Activated CD4-positive, alpha-beta T cell treated with anti-CD3 and anti-CD28 coated beads for 36 hours (primary cell): Measurements from ENCODE around the gene TGM2. TPM values are rescaled to one million over a fixed set of nuclear protein-coding genes. Genes with fewer than 3 reads are reported as not detected.

ENCODE experiments used
- ATAC-seq: fragments of 200-7000 bp; cut with Tn5 transposase; one replicate; pipeline ENCODE4 v1.10.0; 2021; ENCODE audit warnings: mild to moderate bottlenecking, moderate library complexity
- CTCF ChIA-PET: fragments of 350-600 bp; sonication (Branson Sonifier 250); formaldehyde crosslinking; loops from one replicate; lab custom pipeline; 2021; ENCODE audit warnings: antibody characterized with exemption; lab: Charles Lee
- POLR2A ChIA-PET: fragments of 350-600 bp; sonication (Branson Sonifier 250); formaldehyde crosslinking; loops from one replicate; lab custom pipeline; 2021; ENCODE audit warnings: antibody characterized with exemption, inconsistent platforms; lab: Charles Lee
- DNase-seq: peaks from one replicate; pipeline ENCODE4 v3.0.0-alpha.2; 2020
- H3K27ac Mint-ChIP-seq: one replicate; pipeline ENCODE4 v1.8.0; 2021; ENCODE audit warnings: mixed read lengths
- H3K27me3 Mint-ChIP-seq: one replicate; pipeline ENCODE4 v1.8.0; 2021; ENCODE audit warnings: mixed read lengths
- H3K36me3 Mint-ChIP-seq: one replicate; pipeline ENCODE4 v1.8.0; 2021; ENCODE audit warnings: low read depth, mixed read lengths
- H3K4me1 Mint-ChIP-seq: one replicate; pipeline ENCODE4 v1.8.0; 2021; ENCODE audit warnings: mixed read lengths
- H3K4me3 Mint-ChIP-seq: one replicate; pipeline ENCODE4 v1.8.0; 2021; ENCODE audit warnings: mild to moderate bottlenecking, moderate library complexity, mixed read lengths
- H3K9me3 Mint-ChIP-seq: one replicate; pipeline ENCODE4 v1.8.0; 2021; ENCODE audit warnings: low read depth, mixed read lengths
- intact Hi-C, 2 experiments: fragments of 100-400 bp; cut with DNase I in 1 of 2; cut with micrococcal nuclease in 1 of 2; formaldehyde crosslinking; loops; one replicate each; pipeline versions ENCODE4 v1.14.2 to v1.15.1; 2022 to 2024; cut with DNase I, micrococcal nuclease
- total RNA-seq, 2 experiments: library from RNA; stranded (reverse); gene quantifications; one replicate each; pipeline ENCODE4 v1.2.3, GENCODE V29; 2021

The TGM2 gene
- total RNA-seq, 2 experiments from 2014 or later, result 0.04 to 0.09 TPM

DNA sequence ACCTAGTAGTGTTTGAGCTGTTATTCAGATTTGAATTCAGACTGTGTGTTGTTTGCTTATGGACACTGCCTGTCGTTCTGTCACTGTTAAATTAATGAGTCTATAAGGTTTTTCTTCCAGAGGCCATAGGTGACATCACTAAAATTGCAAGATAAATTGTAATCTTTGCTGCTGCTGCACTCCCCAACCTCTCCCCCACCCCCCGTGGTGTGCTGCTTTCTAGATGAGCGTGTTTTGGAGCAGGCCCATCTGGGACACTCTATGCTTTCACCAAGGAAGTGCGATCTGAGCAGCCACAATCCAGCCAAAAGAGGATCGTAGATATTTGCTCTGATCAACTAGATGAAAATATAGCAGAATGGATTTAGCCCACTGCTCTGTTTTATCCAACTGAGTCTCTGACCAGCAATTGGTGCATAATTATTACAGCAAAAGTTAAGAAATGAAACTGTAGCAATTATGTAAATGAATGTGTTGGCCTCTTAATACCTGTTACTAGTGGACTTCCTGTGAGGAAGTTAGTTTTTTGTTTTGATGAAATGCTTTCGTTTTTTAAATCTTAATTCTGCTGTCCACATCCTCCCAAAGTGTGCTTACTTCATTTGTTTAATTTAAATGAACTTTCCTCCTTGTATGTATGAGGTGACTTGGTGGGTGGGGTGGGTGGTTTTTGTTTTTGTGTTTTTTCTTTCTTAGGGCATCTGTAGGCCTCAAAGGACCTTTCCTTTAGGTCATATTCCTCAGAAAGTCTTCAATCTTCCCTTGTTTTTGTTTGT is 73.4 kb downstream of the TGM2 start:
- Mint-ChIP-seq H3K9me3 (no peaks in the 10 kb centered on the region), H3K4me1 (peaks cover 25% of the 10 kb centered on the region), H3K27ac (no peak overlapping the region), H3K36me3 (peaks cover 12% of the 10 kb centered on the region), H3K27me3 (no peaks in the 10 kb centered on the region), H3K4me3 (no peak overlapping the region)
- CTCF ChIA-PET, result interaction anchor here (0.6 to 1.3 kb wide), 3 partner anchors 10 to 289 kb away, joined by 3 to 4 read pairs (median 3); no protein-coding TSS in a partner anchor
- intact Hi-C loops, result no loop called here
- POLR2A ChIA-PET, result interaction anchor here (0.7 kb wide), 1 partner anchor 588 kb away, joined by 3 read pairs; no protein-coding TSS in a partner anchor
- ATAC-seq, result no peak
- no peak for DNase-seq

DNA sequence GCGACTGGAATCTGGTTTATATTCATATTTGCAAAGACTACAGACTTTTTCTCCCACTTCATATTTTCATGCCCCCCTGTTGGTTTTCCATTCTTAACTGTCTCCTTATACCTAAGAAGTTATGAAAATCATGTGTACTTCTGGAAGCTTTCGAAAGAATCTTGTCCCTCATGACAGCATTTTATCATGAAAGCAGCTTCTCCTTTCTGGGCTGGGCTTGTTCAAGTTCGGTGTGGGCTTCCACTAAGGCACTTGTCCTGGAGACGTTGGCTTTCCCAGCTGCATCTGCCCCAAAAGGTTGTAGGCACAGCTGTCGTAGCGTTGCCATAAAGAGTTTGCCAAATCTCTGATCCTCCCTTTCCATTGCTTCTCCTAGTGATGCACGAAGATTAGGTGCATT is 75.0 kb downstream of the TGM2 start:
- Mint-ChIP-seq H3K27ac (no peak overlapping the region), H3K4me1 (peaks cover 24% of the 10 kb centered on the region), H3K36me3 (peaks cover 17% of the 10 kb centered on the region), H3K27me3 (no peaks in the 10 kb centered on the region), H3K9me3 (no peaks in the 10 kb centered on the region), H3K4me3 (no peak overlapping the region)
- no peak for ATAC-seq
- DNase-seq, result no peak
- intact Hi-C loops, result no loop called here
- ChIA-PET CTCF (interaction anchor here (1.1 to 3.8 kb wide), 2 partner anchors 16 to 32 kb away, joined by 3 to 15 read pairs; no protein-coding TSS in a partner anchor), POLR2A (no interaction called here)

DNA sequence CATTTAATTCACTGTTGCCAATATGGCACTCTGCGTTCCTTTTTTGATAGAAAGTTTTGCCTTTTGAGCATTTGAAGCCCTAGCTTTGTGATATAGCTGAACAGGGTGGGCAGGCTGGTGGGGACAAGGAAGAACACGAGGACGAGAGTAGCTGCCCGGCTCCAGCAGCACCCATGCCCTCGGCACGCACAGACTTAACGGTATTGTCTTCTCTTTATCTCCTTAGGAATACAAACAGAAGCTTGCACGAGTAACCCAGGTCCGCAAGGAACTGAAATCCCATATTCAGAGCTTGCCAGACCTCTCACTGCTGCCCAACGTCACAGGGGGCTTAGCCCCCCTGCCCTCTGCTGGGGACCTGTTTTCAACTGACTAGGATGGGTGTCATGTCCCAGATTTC is 75.6 kb downstream of the TGM2 start:
- Mint-ChIP-seq H3K4me1 (peaks cover 18% of the 10 kb centered on the region), H3K27ac (no peak overlapping the region), H3K4me3 (no peak overlapping the region), H3K9me3 (no peaks in the 10 kb centered on the region), H3K36me3 (peaks cover 19% of the 10 kb centered on the region), H3K27me3 (no peaks in the 10 kb centered on the region)
- DNase-seq, result no peak
- intact Hi-C loops, result no loop called here
- ChIA-PET POLR2A (no interaction called here), CTCF (interaction anchor here (0.7 to 3.8 kb wide), 3 partner anchors 16 to 894 kb away, joined by 3 to 15 read pairs (median 3); no protein-coding TSS in a partner anchor)
- no peak for ATAC-seq

DNA sequence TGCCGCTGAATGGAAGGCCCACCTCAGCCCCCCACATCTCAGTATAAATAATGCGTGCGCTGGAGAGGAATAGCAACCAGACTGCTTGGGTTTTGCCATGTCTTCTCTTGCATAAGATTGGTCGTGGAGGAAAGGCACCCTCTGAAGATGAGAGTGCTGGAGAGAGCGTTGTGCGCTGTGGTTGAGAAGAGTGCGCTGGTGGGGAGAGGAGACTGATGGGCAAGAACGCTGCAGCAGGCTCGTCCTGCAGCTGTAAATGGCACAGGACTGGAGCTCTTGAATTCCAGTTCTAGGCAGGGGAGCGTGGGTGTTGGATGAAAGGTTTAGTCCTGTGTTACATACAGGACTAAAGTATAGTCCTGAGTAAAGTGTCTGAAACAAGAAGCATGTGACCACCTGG is 80.0 kb downstream of the TGM2 start:
- no peaks in the 10 kb centered on the region for H3K27me3 Mint-ChIP-seq
- ChIA-PET POLR2A (interaction anchor here (0.6 kb wide), 1 partner anchor 23 kb away, joined by 7 read pairs; no protein-coding TSS in a partner anchor), CTCF (no interaction called here)
- no peak overlapping the region for H3K4me3 Mint-ChIP-seq
- no peak overlapping the region for H3K27ac Mint-ChIP-seq
- H3K4me1 Mint-ChIP-seq, result peaks cover 2% of the 10 kb centered on the region
- DNase-seq (no peak), ATAC-seq (no peak)
- no peaks in the 10 kb centered on the region for H3K9me3 Mint-ChIP-seq
- peaks cover 40% of the 10 kb centered on the region for H3K36me3 Mint-ChIP-seq
- intact Hi-C loops, result no loop called here

DNA sequence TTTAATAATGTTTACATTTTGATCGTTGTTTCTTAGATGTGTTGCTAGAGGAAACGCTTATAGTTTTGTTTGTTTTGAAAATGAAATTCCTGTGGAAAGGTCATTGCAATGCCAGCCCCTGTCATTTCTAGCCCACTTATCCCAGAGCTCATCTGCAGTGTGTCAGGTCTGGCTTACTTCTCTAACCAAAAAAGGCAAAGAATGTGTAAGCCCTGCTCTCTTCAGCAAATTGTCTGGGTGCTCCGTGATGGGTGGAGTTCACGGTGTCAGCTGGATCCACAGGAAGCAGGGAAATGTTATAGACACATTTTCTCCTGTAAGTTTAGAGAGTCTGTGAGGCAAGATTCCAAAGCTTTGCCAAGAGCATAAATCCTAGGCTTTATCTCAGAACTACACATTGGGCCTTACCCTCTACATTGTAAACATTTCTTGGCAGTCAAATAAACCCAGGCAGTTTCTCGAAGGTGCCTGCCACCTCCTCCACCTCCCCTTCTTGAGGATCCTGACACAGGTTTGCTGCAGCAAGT is 80.6 kb downstream of the TGM2 start:
- Mint-ChIP-seq H3K27ac (no peak overlapping the region), H3K4me3 (no peak overlapping the region), H3K36me3 (peaks cover 44% of the 10 kb centered on the region), H3K9me3 (no peaks in the 10 kb centered on the region), H3K4me1 (peaks cover 2% of the 10 kb centered on the region), H3K27me3 (no peaks in the 10 kb centered on the region)
- ChIA-PET POLR2A (no interaction called here), CTCF (no interaction called here)
- no peak for ATAC-seq
- DNase-seq, result no peak
- intact Hi-C loops, result no loop called here

DNA sequence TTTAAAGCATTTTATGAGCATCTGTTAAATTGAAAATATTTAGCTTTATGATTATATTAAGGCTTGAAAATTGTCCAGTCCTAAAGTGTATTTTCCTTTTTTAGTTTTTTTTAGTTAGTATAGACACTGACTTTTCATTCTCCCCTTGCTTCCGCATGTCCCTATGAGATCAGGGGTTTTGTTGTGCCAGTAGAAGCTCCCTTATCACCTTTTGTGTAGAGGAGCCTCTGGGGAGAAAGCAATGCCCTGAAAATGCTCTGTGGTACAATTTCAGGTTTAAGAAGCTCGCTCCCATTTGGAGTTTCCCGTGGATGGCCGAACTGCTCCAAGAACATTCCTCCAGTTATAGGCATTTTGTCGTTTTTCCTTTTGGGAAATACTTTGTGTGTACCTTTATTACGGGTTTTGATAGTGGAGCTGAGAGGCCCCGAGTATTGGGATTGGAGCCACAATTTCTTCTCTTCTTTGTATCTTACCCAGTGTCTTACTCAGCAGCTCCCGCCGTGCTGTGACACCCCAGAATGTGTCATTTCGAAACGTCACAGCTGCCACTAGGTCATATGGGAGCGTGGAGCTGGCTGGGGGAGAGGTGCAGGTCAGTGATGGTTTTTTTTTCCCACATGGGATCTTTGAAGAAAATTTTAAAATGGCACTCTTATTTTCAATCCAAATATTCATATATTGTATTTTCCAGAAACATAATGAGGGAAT is 81.6 kb downstream of the TGM2 start:
- POLR2A ChIA-PET, result interaction anchor here (0.7 kb wide), 1 partner anchor 988 kb away, joined by 6 read pairs; no protein-coding TSS in a partner anchor
- peaks cover 54% of the 10 kb centered on the region for H3K36me3 Mint-ChIP-seq
- ATAC-seq (no peak), DNase-seq (no peak)
- CTCF ChIA-PET, result interaction anchor here (0.6 to 2.1 kb wide), 8 partner anchors 10 to 723 kb away, joined by 3 to 14 read pairs (median 4); no protein-coding TSS in a partner anchor
- no peaks in the 10 kb centered on the region for H3K27me3 Mint-ChIP-seq
- H3K27ac Mint-ChIP-seq, result no peak overlapping the region
- H3K9me3 Mint-ChIP-seq, result no peaks in the 10 kb centered on the region
- intact Hi-C loops, result no loop called here
- H3K4me1 Mint-ChIP-seq, result peaks cover 2% of the 10 kb centered on the region
- no peak overlapping the region for H3K4me3 Mint-ChIP-seq

DNA sequence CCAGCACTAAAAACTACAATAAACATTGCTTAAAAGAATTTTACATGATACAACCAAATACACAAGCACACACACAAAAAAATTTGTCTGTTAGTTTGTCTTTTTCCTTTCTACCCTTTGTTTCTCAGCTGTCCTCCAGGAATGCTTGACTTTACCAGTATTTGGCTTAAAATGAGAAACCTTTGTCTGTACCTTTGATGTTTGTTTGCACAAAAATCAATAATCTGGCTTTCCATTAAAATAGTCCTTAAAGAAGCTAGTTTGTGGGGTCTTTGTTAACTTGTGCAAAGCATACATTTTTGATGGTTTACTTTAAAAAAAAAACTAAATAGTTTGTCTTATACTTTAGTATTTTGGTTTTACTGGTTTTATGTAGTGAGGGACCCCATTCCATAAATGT is 82.2 kb downstream of the TGM2 start:
- CTCF ChIA-PET, result interaction anchor here (0.6 to 2.1 kb wide), 7 partner anchors 9 to 467 kb away, joined by 3 to 14 read pairs (median 4); no protein-coding TSS in a partner anchor
- Mint-ChIP-seq H3K27ac (no peak overlapping the region), H3K27me3 (no peaks in the 10 kb centered on the region), H3K9me3 (no peaks in the 10 kb centered on the region), H3K36me3 (peaks cover 56% of the 10 kb centered on the region), H3K4me1 (peaks cover 2% of the 10 kb centered on the region), H3K4me3 (no peak overlapping the region)
- ATAC-seq (no peak), DNase-seq (no peak)
- POLR2A ChIA-PET, result interaction anchor here (0.7 kb wide), 1 partner anchor 988 kb away, joined by 6 read pairs; no protein-coding TSS in a partner anchor
- intact Hi-C loops, result no loop called here

DNA sequence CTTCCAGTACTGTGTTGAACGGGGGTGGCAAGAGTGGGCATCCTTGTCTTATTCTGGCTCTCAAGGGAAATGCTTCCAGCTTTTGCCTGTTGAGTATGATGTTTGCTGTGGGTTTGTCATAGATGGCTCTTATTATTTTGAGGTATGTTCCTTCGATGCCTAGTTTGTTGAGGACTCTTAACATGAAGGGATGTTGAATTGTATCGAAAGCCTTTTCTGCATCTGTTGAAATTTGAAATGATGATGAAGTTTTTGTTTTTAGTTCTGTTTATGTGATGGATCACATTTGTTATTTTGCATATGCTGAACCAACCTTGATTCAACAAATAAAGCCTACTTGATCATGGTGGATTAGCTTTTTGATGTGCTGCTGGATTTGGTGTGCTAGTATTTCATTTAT is 83.5 kb downstream of the TGM2 start:
- intact Hi-C loops, result no loop called here

DNA sequence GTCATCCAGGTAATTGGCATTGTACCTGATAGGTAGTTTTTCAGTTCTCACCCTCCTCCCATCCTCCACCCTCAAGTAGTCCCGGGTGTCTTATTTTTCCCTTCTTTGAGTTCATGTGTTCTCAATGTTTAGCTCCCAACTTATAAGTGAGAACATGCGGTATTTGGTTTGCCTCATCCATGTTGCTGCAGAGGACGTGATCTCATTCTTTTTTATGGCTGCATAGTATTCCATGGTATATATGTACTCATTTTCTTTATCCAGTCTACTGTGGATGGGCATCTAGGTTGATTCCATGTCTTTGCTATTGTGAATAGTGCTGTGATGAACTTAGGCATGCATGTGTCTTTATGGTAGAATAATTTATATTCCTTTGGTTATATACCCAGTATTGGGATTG is 85.7 kb downstream of the TGM2 start:
- no peak for DNase-seq
- POLR2A ChIA-PET, result no interaction called here
- H3K4me3 Mint-ChIP-seq, result no peak overlapping the region
- no peak overlapping the region for H3K27ac Mint-ChIP-seq
- H3K36me3 Mint-ChIP-seq, result peaks cover 55% of the 10 kb centered on the region
- CTCF ChIA-PET, result interaction anchor here (0.6 kb wide), 3 partner anchors 17 to 352 kb away, joined by 3 to 4 read pairs (median 3); no protein-coding TSS in a partner anchor
- H3K4me1 Mint-ChIP-seq, result peaks cover 6% of the 10 kb centered on the region
- H3K27me3 Mint-ChIP-seq, result no peaks in the 10 kb centered on the region
- ATAC-seq, result no peak
- intact Hi-C loops, result no loop called here
- no peaks in the 10 kb centered on the region for H3K9me3 Mint-ChIP-seq

More for the DNA sequence above, 83.5 kb downstream of the TGM2 start:
- no peaks in the 10 kb centered on the region for H3K9me3 Mint-ChIP-seq
- H3K4me3 Mint-ChIP-seq, result no peak overlapping the region
- H3K36me3 Mint-ChIP-seq, result peaks cover 57% of the 10 kb centered on the region
- ATAC-seq (no peak), DNase-seq (no peak)
- no peak overlapping the region for H3K27ac Mint-ChIP-seq
- CTCF ChIA-PET, result interaction anchor here (0.8 to 1.2 kb wide), 3 partner anchors 11 to 421 kb away, joined by 3 to 4 read pairs (median 3); no protein-coding TSS in a partner anchor
- POLR2A ChIA-PET, result no interaction called here
- peaks cover 2% of the 10 kb centered on the region for H3K4me1 Mint-ChIP-seq
- H3K27me3 Mint-ChIP-seq, result no peaks in the 10 kb centered on the region

DNA sequence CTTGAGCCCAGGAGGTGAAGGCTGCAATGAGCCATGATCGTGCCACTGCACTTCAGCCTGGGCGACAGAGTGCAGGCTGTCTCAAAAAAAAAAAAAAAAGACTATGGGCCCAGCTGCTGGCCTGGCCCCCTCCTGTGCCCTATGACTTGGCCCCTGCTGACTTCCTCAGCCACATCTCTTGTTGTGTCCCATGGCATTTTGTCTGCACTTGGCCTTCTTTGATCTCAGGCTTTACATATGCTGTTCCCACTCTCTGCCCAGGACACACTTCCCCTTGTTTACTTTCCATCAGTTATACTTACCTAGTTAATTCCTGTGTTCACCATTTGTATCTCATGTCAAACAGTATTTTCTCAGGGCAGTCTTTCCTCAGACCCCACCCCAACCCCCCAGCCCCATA is 87.0 kb downstream of the TGM2 start:
- H3K4me3 Mint-ChIP-seq, result no peak overlapping the region
- CTCF ChIA-PET, result interaction anchor here (1.0 to 2.2 kb wide), 3 partner anchors 10 to 144 kb away, joined by 4 to 8 read pairs (median 4); no protein-coding TSS in a partner anchor
- DNase-seq, result no peak
- POLR2A ChIA-PET, result no interaction called here
- no peaks in the 10 kb centered on the region for H3K9me3 Mint-ChIP-seq
- no peaks in the 10 kb centered on the region for H3K27me3 Mint-ChIP-seq
- peaks cover 14% of the 10 kb centered on the region for H3K4me1 Mint-ChIP-seq
- intact Hi-C loops, result no loop called here
- no peak overlapping the region for H3K27ac Mint-ChIP-seq
- peaks cover 56% of the 10 kb centered on the region for H3K36me3 Mint-ChIP-seq
- ATAC-seq, result no peak
